ENCODE results near the gene SH3GLB2.

SH3GLB2 gene

DNA sequence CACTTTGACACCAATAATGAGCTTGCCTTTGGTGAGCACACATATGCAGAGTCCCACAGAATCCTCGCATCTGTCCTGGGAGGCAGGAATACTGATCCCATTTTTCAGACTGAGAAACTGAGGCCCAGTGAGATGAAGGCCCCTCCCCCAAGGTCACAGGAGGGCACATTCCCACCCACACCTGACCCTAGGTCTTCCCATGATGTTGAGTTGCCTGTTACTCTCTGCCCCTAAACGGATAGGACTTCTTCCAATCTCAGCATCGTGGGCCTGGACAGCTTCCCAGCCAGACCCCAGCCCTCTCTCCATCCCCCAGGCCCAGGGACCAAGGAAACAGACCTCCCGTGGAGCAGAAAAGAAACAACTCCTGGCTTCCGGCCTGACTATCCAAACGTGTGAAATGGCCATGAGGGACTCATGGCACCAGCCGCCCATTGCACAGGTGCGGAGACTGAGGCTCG lies 877 bp downstream of the SH3GLB2 start:
- H3K4me3 ChIP-seq (ENCODE audit: low read length), result peak overlapping the region; percentile 79
- no peak for DNase-seq (ENCODE audit: low read depth)
- no peak for TF ChIP-seq CTCF (conservative IDR thresholded peaks at IDR 0.05; ENCODE audit: low read length)

GRCh38 chr9:129026442-129027223 lies 1.5 kb downstream of the SH3GLB2 start:
- H3K4me3 ChIP-seq (ENCODE audit: low read length), result peak overlapping the region; percentile 79
- peak; percentile 20 for DNase-seq (ENCODE audit: low read depth)
- no peak for TF ChIP-seq CTCF (conservative IDR thresholded peaks at IDR 0.05; ENCODE audit: low read length)

DNA sequence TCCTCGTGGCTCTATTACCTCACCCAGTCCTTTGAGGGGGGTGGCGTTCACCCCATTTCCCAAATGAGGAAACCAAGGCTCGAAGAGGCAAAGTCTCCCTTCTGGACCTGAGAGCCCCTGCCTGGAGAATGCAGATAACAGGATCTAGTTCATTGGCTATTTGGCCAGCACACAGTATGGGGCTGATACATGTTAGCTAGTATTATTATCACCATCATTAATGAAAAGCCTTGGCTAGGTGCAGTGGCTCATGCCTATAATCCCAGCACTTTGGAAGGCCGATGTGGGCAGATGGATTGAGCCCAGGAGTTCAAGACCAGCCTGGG lies 4.3 kb downstream of the SH3GLB2 start:
- no peak overlapping the region for H3K4me3 ChIP-seq (ENCODE audit: low read length)
- DNase-seq (ENCODE audit: low read depth), result no peak
- no peak for TF ChIP-seq CTCF (conservative IDR thresholded peaks at IDR 0.05; ENCODE audit: low read length)

DNA sequence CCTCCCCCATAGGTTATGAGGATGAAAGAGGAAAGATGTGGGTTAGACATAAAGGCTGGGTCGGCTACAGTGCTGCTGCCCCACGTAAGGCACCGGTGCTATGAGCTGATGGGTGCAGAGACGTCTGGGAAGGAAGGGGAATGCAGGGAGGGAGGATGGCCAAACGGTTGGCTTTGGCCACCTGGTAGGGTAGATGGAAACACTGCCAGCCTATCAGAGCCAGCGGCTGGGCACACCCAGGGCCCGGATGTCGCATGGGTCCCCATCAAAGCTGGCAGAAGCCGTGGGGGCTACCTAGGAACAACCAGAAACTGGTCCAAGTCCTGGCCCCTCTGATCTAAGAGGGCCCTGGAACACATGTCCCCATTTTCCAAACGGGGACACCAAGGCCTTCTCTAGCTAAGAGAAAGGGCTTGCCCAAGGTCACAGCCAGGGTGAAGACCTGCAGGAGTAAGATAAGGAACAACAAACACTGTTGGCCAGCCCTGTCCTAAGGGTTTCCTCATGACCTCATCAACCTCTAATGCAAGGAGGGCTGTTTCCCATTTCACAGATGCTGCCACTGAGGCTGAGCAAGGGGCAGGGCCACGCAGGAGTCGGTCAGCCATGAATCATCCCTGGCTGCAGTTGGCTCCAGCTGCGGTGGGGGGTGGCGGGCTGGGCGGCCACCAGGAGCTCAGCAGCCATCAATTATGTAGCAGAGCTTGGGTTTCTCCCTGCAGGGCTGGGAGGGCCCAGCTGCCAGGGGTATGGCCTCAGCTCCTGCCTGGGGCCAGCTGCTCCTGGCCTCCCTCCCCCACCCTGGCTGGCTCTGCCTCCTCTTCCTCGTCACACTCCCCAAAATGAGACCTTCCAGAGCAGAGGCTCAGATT lies 4.9 kb downstream of the SH3GLB2 start:
- TF ChIP-seq CTCF (conservative IDR thresholded peaks at IDR 0.05; ENCODE audit: low read length), result no peak
- no peak overlapping the region for H3K4me3 ChIP-seq (ENCODE audit: low read length)
- peak; percentile 87 for DNase-seq (ENCODE audit: low read depth)

DNA sequence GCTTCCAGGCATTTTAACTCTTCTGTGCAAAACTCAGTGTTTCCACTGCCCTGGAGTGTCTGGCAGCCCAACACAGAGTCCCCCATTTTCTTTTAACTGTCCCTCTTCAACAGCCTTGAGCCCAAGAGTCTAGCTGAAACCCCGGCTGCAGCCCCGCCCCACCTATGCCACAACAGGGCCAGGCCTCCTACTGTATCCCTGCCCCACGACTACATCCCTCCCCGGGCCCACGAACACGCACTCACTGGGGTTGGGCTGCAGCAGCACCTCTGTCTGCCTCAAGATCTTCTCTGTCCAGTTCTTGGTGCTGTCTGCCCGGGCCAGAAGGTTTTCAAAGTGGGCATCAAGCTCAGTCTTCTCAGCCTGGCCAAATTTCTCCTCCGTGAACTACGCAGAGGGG lies 6.1 kb downstream of the SH3GLB2 start:
- no peak for TF ChIP-seq CTCF (conservative IDR thresholded peaks at IDR 0.05; ENCODE audit: low read length)
- no peak for DNase-seq (ENCODE audit: low read depth)
- H3K4me3 ChIP-seq (ENCODE audit: low read length), result no peak overlapping the region

GRCh38 chr9:129021091-129021490 lies 7.0 kb downstream of the SH3GLB2 start:
- no peak overlapping the region for H3K4me3 ChIP-seq (ENCODE audit: low read length)
- no peak for DNase-seq (ENCODE audit: low read depth)
- no peak for TF ChIP-seq CTCF (conservative IDR thresholded peaks at IDR 0.05; ENCODE audit: low read length)

Measured in AG10803 (cell line).